ENCODE measurements around the gene ZDHHC18.

Gene ZDHHC18

GRCh38 chr1:26788515-26788785 lies 38.0 kb upstream of the ZDHHC18 start:
- H3K4me3 ChIP-seq (ENCODE audit: low read length), result peak overlapping the region; percentile 92
- DNase-seq (ENCODE audit: low read depth), result no peak
- no peak for TF ChIP-seq CTCF (IDR thresholded peaks at IDR 0.05; ENCODE audit: insufficient read depth, low read depth, low read length, missing control alignments)

GRCh38 chr1:26788836-26789611 lies 37.5 kb upstream of the ZDHHC18 start:
- H3K4me3 ChIP-seq (ENCODE audit: low read length), result peak overlapping the region; percentile 92
- DNase-seq (ENCODE audit: low read depth), result peak; percentile 90
- peak; percentile 97 for TF ChIP-seq CTCF (IDR thresholded peaks at IDR 0.05; ENCODE audit: insufficient read depth, low read depth, low read length, missing control alignments)

GRCh38 chr1:26789612-26789865 lies 36.9 kb upstream of the ZDHHC18 start:
- DNase-seq (ENCODE audit: low read depth), result no peak
- no peak for TF ChIP-seq CTCF (IDR thresholded peaks at IDR 0.05; ENCODE audit: insufficient read depth, low read depth, low read length, missing control alignments)
- no peak overlapping the region for H3K4me3 ChIP-seq (ENCODE audit: low read length)

GRCh38 chr1:26789931-26790330 lies 36.6 kb upstream of the ZDHHC18 start:
- H3K4me3 ChIP-seq (ENCODE audit: low read length), result no peak overlapping the region
- no peak for TF ChIP-seq CTCF (IDR thresholded peaks at IDR 0.05; ENCODE audit: insufficient read depth, low read depth, low read length, missing control alignments)
- DNase-seq (ENCODE audit: low read depth), result no peak

GRCh38 chr1:26790551-26790953 lies 35.9 kb upstream of the ZDHHC18 start:
- no peak for TF ChIP-seq CTCF (IDR thresholded peaks at IDR 0.05; ENCODE audit: insufficient read depth, low read depth, low read length, missing control alignments)
- DNase-seq (ENCODE audit: low read depth), result no peak
- no peak overlapping the region for H3K4me3 ChIP-seq (ENCODE audit: low read length)

GRCh38 chr1:26791148-26791547 lies 35.3 kb upstream of the ZDHHC18 start:
- H3K4me3 ChIP-seq (ENCODE audit: low read length), result no peak overlapping the region
- no peak for DNase-seq (ENCODE audit: low read depth)
- TF ChIP-seq CTCF (IDR thresholded peaks at IDR 0.05; ENCODE audit: insufficient read depth, low read depth, low read length, missing control alignments), result no peak

- DNase-seq (ENCODE audit: low read depth), result no peak
- no peak for TF ChIP-seq CTCF (IDR thresholded peaks at IDR 0.05; ENCODE audit: insufficient read depth, low read depth, low read length, missing control alignments)
- H3K4me3 ChIP-seq (ENCODE audit: low read length), result no peak overlapping the region
These were observed 34.9 kb upstream of the ZDHHC18 start for GRCh38 chr1:26791626-26792025.

All from epithelial cell of esophagus (primary cell).